NCI-H2107 treated with DMSO at 0.1 percent for 48 hours (cell line): Measurements from ENCODE around the gene DAB2IP.

Source experiments
- DNase-seq: peaks from one replicate; lab custom pipeline; 2025; ENCODE audit not compliant: unreplicated experiment; lab: John Stamatoyannopoulos, UW

The DAB2IP gene

GRCh38 chr9:121755581-121755980 lies 104.1 kb downstream of the DAB2IP start:
- no peak for DNase-seq

DNA sequence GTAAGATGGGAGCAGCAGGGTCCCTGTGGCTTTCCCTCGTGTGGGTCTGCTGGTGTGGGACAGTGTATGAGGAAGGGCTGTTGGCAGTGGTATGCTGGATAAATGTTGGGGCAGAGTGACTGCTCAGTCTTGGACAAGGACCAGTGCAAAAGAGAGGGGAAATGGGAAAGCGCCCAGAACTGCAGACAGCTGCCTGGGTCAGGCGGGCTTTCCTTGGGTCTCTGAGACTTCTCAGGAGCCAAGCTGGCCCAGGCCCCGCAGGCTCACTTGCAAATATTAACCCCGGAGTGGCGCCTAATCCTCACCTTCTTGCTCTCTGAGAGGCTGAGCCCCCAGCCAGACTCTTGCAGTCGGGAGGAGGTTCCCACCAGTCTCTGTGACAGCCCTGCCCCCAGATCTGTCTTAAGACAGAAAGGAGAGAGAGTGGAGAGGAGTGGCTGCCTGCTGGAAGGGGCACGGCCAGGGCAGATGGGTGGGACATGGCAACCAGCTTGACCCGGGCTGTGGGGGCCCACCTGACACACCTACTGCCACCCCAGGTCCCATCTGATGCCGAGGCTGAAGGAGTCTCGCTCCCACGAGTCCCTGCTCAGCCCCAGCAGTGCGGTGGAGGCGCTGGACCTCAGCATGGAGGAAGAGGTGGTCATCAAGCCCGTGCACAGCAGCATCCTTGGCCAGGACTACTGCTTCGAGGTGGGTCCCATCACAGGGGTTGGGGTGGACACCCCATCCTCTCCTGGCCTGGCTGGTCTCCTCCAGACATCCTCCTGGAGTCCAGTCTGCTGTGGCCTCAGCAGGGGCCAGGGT lies 105.2 kb downstream of the DAB2IP start:
- DNase-seq = no peak

DNA sequence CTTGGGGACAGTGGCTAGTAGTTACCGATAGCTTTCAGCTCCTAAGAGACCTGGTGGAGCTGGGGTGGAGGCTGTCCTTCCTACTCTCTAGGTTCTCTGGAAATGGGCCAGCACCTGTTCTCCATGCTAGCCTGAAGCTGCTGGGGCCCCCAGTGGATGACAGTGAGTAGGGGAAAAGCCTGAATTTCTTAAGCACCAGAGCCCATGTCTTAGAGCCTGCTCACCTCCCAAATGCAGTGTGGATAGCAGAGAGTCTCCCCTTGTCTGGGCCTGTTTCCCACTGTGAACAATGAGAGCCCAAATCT lies 105.8 kb downstream of the DAB2IP start:
- no peak for DNase-seq

GRCh38 chr9:121758693-121759092 lies 107.3 kb downstream of the DAB2IP start:
- no peak for DNase-seq

GRCh38 chr9:121759996-121760395 lies 108.6 kb downstream of the DAB2IP start:
- no peak for DNase-seq

- DNase-seq = no peak
Observed at GRCh38 chr9:121760571-121760970, 109.1 kb downstream of the DAB2IP start.

- no peak for DNase-seq
Observed at GRCh38 chr9:121763131-121763530, 111.7 kb downstream of the DAB2IP start.

DNA sequence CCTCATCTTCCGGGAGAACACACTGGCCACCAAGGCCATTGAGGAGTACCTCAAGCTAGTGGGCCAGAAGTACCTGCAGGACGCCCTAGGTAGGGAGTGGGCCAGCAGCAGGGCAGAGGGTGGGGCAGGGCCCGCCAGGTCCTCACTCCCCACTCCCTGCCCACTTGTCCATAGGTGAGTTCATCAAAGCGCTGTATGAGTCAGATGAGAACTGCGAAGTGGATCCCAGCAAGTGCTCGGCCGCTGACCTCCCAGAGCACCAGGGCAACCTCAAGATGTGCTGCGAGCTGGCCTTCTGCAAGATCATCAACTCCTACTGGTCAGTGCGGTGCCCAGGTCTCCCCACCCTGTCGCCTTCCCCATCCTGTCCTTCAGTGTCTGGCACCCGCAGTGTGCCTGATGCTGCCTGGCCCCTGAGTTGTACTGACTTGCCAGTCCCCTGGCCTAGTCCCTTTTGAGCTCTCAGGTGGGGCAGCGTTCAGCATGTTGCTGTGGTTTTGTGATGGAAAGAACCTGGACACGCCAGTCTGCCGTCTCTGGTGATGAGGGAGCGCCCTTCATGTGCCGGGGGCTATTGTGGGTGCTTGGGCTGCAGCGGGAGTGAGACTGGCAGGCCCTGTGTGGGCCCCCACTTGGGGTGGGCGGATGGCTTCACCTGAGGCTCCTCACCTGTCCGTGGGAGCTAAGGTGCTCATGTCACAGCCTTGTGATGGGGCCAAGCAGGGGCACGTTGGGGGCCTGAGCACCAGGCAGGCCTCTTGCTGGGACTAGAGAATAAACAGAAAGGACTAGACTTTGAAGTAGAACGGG lies 112.3 kb downstream of the DAB2IP start:
- no peak for DNase-seq

- DNase-seq = no peak
Observed at GRCh38 chr9:121764371-121764730, 112.9 kb downstream of the DAB2IP start.

DNA sequence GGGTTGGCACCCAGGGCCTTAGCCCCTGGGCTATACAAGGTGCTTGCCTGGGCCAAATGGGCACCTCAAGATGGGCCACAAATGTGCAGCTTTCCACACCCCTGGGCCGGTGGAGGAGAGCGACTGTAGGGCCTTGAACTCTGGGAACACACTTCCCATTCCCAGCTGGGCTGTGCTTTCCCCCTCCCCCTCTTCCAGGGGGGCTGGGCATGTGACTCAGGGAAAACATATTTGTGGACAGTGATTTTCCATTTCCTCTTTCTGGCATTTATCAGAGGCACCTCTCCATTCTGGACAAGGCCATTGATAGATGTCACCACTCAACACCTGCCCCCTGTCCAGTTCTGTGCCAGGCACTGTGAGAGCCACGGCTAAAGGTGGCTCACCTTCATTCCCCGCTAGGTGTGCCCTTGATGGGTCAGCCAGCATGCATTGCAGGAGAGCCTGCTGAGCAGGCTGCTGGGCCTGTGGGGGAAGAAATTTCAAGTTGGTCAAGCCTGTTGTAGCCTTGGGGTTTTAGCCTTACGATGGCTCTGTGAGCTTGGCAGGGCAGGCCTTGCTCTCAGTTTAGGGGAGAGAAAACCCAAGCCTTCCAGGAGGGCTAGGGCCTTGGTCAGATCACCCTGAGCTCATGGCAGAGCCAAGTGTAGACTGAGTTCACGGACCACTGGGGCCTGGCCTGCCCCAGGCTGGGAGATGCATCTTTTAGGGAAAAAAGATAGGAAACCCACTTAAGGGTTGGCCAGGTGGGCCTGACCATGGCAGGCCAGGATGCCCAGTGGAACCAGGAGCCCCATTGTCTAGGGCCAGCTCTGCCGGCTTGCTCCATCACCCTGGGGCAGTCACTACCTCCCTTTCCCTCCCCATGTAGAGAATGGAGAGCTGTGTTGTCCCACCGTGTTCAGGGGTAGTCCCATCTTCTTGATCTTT lies 113.9 kb downstream of the DAB2IP start:
- no peak for DNase-seq

DNA sequence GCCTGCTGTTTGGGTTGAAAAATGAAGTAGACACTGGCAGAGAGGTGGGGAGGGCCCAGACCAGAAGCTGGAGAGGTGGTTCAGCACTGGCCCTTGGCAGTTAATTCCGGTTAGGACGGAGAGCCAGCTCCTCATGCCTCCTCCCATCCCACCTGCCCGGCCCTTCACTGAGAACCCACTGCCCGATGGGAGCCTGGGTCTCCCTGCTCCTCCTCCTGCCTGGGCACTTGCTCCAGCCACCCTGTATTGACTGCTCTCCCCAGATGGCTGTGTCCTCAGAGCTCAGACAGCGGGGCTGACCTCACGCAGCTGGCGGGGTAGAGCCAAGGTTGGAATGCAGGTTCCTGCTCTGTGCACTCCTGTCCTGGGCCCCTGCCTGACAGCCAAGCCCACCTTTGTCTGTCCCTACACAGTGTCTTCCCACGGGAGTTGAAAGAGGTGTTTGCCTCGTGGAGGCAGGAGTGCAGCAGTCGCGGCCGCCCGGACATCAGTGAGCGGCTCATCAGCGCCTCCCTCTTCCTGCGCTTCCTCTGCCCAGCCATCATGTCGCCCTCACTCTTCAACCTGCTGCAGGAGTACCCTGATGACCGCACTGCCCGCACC lies 114.7 kb downstream of the DAB2IP start:
- no peak for DNase-seq

GRCh38 chr9:121767171-121767769 lies 115.8 kb downstream of the DAB2IP start:
- DNase-seq = no peak

GRCh38 chr9:121768416-121769015 lies 117.1 kb downstream of the DAB2IP start:
- no peak for DNase-seq

DNA sequence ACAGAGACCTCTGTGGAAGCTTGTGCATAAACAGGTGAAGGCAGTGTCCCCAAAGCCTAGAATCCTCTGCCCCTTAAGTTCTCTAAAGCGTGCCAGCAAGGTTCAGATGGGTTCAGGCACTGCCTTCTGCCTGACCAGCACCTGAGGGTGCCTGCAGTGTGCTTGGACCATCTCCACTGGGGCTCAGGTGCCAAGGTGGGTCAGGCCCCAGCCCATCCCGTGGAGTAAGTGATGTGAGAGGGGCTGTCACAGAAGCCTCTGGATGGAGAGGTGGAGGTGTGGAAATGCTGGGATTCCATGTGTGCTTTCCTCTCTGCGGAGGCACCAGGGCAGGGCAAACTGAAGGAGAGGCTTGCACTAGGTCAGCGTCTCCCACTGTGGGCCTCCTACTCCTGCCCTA lies 118.5 kb downstream of the DAB2IP start:
- DNase-seq = no peak

DNA sequence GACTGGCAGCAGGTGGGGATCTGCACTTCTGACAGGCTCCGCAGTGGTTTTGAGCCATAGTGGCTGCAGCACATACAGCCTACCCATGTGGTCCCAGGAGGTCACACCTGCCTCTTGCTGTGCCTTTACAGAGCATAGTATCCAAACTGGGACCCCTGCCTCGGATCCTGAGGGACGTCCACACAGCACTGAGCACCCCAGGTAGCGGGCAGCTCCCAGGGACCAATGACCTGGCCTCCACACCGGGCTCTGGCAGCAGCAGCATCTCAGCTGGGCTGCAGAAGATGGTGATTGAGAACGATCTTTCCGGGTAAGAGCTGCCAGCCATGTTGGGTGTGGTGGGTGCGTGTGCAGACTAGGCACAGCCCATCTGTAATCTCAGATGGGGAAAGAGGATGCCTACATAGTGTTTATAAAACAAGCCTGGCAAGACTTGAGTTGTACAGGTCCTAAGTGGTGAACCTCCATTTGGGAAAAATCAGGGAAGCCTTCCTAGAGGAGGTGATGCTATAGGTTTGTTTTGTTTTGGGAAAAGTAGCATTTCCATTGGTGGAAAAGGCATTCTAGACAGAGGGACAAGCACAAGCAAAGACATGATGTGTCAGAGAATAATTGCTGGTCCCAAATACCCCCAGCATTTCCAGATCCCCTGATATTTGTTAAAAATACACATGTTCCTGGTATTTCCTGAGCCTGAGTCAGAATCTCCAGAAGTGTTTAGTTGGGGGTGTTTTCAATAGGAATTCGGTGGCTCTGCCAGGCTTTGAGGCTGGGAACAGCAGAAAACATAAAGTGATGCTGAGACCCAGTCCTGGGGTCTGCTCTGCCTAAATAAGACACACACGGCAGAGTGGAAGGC lies 119.2 kb downstream of the DAB2IP start:
- DNase-seq = no peak

DNA sequence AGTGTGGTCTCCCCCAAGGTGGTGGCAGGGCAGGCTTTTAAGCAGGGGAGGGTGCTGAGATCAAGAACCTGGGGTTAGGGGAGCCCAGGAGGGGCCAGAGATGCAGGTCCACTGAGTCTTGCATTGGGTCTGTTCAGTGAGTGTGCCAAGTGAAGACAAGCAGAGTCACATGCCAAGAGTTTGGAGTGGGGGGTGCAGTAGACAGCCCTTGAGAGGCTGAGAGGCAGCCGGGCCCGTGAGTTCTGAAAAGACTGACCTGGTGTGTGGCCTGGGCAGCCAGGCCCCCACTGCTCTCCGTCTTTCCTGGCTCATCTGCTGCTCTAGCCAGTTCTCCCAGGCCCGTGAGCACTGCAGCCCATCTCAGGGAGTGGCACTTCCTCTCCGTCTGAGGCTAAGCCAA lies 120.0 kb downstream of the DAB2IP start:
- DNase-seq = no peak

DNA sequence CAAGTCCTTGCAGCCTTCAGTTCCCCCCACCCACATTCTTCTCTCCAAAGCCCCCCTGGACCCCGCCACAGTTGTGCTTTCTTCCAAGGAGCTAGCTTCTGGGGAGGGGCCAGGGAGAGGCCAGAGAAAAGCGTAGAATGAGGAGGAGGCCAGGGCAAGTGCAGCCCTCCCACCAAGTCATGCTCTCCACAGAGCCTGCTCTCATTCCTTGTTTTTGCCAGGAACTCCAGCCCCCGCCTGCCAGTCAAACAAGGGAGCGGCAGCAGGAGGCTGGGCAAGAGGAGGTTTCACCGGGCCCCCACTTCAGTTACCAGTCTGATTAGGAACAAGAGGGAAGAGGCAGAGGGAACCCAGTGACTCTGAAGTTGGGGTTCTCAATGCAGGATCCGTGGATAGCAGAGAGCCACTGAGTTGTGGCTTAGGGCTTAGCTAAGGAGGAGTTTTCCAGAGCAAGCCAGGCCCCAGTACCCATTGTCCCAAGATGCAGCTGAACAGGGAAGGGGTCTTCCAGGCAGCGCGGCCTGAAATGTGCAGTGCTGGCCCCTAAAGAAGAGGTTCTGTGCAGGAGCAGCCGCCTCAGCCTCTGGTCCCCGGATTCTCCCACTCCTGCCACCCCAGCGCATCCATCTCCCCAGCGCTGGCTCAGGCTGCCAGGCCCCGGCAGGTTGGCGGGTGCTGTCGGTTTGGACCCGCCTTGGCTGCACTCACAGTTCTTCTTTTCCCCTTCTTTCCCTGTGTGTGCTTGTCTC lies 120.6 kb downstream of the DAB2IP start:
- no peak for DNase-seq

- DNase-seq = no peak
Observed at GRCh38 chr9:121772600-121773285, 121.3 kb downstream of the DAB2IP start.
